ENCODE measurements around the gene ARMC5. TPM values are rescaled to one million over a fixed set of nuclear protein-coding genes. Genes with fewer than 3 reads are reported as not detected.

ARMC5 gene
- total and polyA plus RNA-seq, 3 donors from 2014 or later = 11.0 to 21.3 (median 19.1) TPM

- 86 to 91% methylated on average over 1 to 17 of the region's 17 CpGs for WGBS, 2 donors
- Histone ChIP-seq H3K27me3 (no peaks in the 10 kb centered on the region), H3K9me3 (no peaks in the 10 kb centered on the region), H3K4me3 (no peak overlapping the region), H3K27ac (no peak overlapping the region), H3K36me3 (ENCODE audit: low read depth, missing control alignments) (no peaks in the 10 kb centered on the region), H3K4me1 (peaks cover 7% of the 10 kb centered on the region)
- DNase-seq = no peak
- intact Hi-C loops (cut with DNase I; ENCODE audit: low total_unique reads) = no loop called here
- no peak for TF ChIP-seq POLR2A (IDR thresholded peaks at IDR 0.05)
- TF ChIP-seq CTCF (IDR thresholded peaks at IDR 0.05) = no peak
Measured at GRCh38 chr16:31464781-31465260, 5.5 kb downstream of the ARMC5 start.

GRCh38 chr16:31465788-31466370 lies 6.6 kb downstream of the ARMC5 start:
- no peak for DNase-seq
- 90 to 92% methylated on average over 19 to 20 of the region's 20 CpGs for WGBS, 2 donors
- Histone ChIP-seq H3K9me3 (no peaks in the 10 kb centered on the region), H3K27ac (no peak overlapping the region), H3K4me1 (no peaks in the 10 kb centered on the region), H3K36me3 (ENCODE audit: low read depth, missing control alignments) (no peaks in the 10 kb centered on the region), H3K27me3 (no peaks in the 10 kb centered on the region), H3K4me3 (no peak overlapping the region)
- intact Hi-C loops (cut with DNase I; ENCODE audit: low total_unique reads) = no loop called here
- TF ChIP-seq CTCF (IDR thresholded peaks at IDR 0.05) = no peak
- no peak for TF ChIP-seq POLR2A (IDR thresholded peaks at IDR 0.05)

GRCh38 chr16:31466381-31466841 lies 7.1 kb downstream of the ARMC5 start:
- Histone ChIP-seq H3K4me1 (peaks cover 3% of the 10 kb centered on the region), H3K36me3 (ENCODE audit: low read depth, missing control alignments) (no peaks in the 10 kb centered on the region), H3K9me3 (no peaks in the 10 kb centered on the region), H3K27me3 (no peaks in the 10 kb centered on the region), H3K4me3 (no peak overlapping the region), H3K27ac (no peak overlapping the region)
- TF ChIP-seq POLR2A (IDR thresholded peaks at IDR 0.05) (no peak), CTCF (IDR thresholded peaks at IDR 0.05) (no peak)
- intact Hi-C loops (cut with DNase I; ENCODE audit: low total_unique reads) = no loop called here
- no peak for DNase-seq
- 94 to 97% methylated on average over 3 to 18 of the region's 18 CpGs for WGBS, 2 donors

- H3K4me3 ChIP-seq = no peak overlapping the region
- 88 to 89% methylated on average over 4 to 5 of the region's 5 CpGs for WGBS, 2 donors
- H3K36me3 ChIP-seq (ENCODE audit: low read depth, missing control alignments) = no peaks in the 10 kb centered on the region
- TF ChIP-seq CTCF (IDR thresholded peaks at IDR 0.05) (no peak), POLR2A (IDR thresholded peaks at IDR 0.05) (no peak)
- H3K27ac ChIP-seq = no peak overlapping the region
- intact Hi-C loops (cut with DNase I; ENCODE audit: low total_unique reads) = no loop called here
- no peaks in the 10 kb centered on the region for H3K27me3 ChIP-seq
- no peaks in the 10 kb centered on the region for H3K9me3 ChIP-seq
- DNase-seq = no peak
- H3K4me1 ChIP-seq = peaks cover 9% of the 10 kb centered on the region
Measured at GRCh38 chr16:31467151-31467773, 8.0 kb downstream of the ARMC5 start.
